PC-9 (cell line): Measurements from ENCODE around the gene KPNA5. TPM values are rescaled to one million over a fixed set of nuclear protein-coding genes. Genes with fewer than 3 reads are reported as not detected.

Experiments used
- BruUV-seq: library from RNA; stranded (reverse); fragments of 400-500 nt; replicated peaks from 2 replicates; lab custom pipeline; 2021; lab: Mats Ljungman, UMichigan
- CTCF ChIA-PET: fragments of 300-600 bp; sonication (Branson Sonifier 250); formaldehyde crosslinking; loops from one replicate; lab custom pipeline; 2022; ENCODE audit warnings: antibody characterized with exemption; lab: Charles Lee
- POLR2A ChIA-PET: fragments of 300-600 bp; sonication (Branson Sonifier 250); formaldehyde crosslinking; loops from one replicate; lab custom pipeline; 2022; ENCODE audit warnings: antibody characterized with exemption; ENCODE audit not compliant: unreplicated experiment; lab: Charles Lee
- DNase-seq, 2 experiments: peaks; one replicate each; pipeline versions ENCODE4 v3.0.0 to v3.0.0-alpha.2; 2015 to 2022; ENCODE audit warnings: mixed read lengths in 1 of 2
- H2AFZ ChIP-seq: fragments of 200-600 bp; sonication (generic); 2 replicates; pipeline ENCODE4 v1.8.1; 2017; ENCODE audit warnings: antibody characterized with exemption
- H3F3A ChIP-seq: fragments of 200-600 bp; sonication (generic); 2 replicates; pipeline ENCODE4 v1.8.1; 2017; ENCODE audit warnings: antibody characterized with exemption, mild to moderate bottlenecking, low read depth; ENCODE audit not compliant: insufficient read depth
- H3K27ac ChIP-seq: fragments of 200-600 bp; sonication (generic); 2 replicates; pipeline ENCODE4 v1.6.1; 2016; ENCODE audit warnings: mixed run types
- H3K27me3 ChIP-seq: fragments of 200-600 bp; sonication (generic); 2 replicates; pipeline ENCODE4 v1.6.1; 2016; ENCODE audit warnings: low read depth, mixed run types; ENCODE audit not compliant: insufficient read depth
- H3K36me3 ChIP-seq: fragments of 200-600 bp; sonication (generic); 2 replicates; pipeline ENCODE4 v1.6.1; 2016; ENCODE audit warnings: low read depth, mixed run types
- H3K4me1 ChIP-seq: fragments of 200-600 bp; sonication (generic); replicated peaks from 2 replicates; pipeline ENCODE4 v1.6.1; 2016; ENCODE audit warnings: mixed run types; ENCODE audit not compliant: insufficient read depth
- H3K4me2 ChIP-seq: fragments of 200-600 bp; sonication (generic); 2 replicates; pipeline ENCODE4 v1.6.1; 2017; ENCODE audit warnings: mixed run types
- H3K4me3 ChIP-seq: fragments of 200-600 bp; sonication (generic); 2 replicates; pipeline ENCODE4 v1.6.1; 2016; ENCODE audit warnings: mixed run types
- H3K79me2 ChIP-seq: fragments of 200-600 bp; sonication (generic); 2 replicates; pipeline ENCODE4 v1.6.1; 2017; ENCODE audit warnings: low read depth, mixed run types
- H3K9me2 ChIP-seq: fragments of 200-600 bp; sonication (generic); 2 replicates; pipeline ENCODE4 v1.8.1; 2017; ENCODE audit warnings: mild to moderate bottlenecking; ENCODE audit not compliant: insufficient read depth
- H3K9me3 ChIP-seq: fragments of 200-600 bp; sonication (generic); 2 replicates; pipeline ENCODE4 v1.8.1; 2016; ENCODE audit warnings: low read depth; ENCODE audit not compliant: insufficient read depth
- H4K20me1 ChIP-seq: fragments of 200-600 bp; sonication (generic); 2 replicates; pipeline ENCODE4 v1.8.1; 2017; ENCODE audit not compliant: insufficient read depth
- CTCF ChIP-seq: fragments of 200-600 bp; sonication (generic); conservative IDR thresholded peaks from 2 replicates; pipeline ENCODE4 v1.6.1; 2017; ENCODE audit warnings: mixed run types, antibody characterized with exemption, mild to moderate bottlenecking, moderate library complexity
- EZH2 ChIP-seq: fragments of 200-600 bp; sonication (generic); IDR thresholded peaks from 2 replicates; pipeline ENCODE4 v1.8.0; 2017; ENCODE audit warnings: antibody characterized with exemption, low read depth
- intact Hi-C: fragments of 100-400 bp; cut with micrococcal nuclease; formaldehyde crosslinking; loops from one replicate; pipeline ENCODE4 v1.10.0; 2022; ENCODE audit not compliant: unreplicated experiment
- total RNA-seq: library from RNA; stranded (reverse); gene quantifications from 2 replicates; pipeline ENCODE4 v1.2.3, GENCODE V29; 2021

KPNA5 gene
- total RNA-seq, 1 experiment from 2014 or later, result 6.6 TPM

- BruUV-seq, result no TSS peak
- CTCF ChIA-PET, result no interaction called here
Measured at GRCh38 chr6:116745176-116745575, 64.2 kb downstream of the KPNA5 start.

GRCh38 chr6:116761779-116762178, 80.8 kb downstream of the KPNA5 start:
- Histone ChIP-seq H3K4me2 (no peak overlapping the region), H3K4me3 (no peak overlapping the region), H3K79me2 (no peaks in the 10 kb centered on the region), H3K27ac (no peak overlapping the region), H3K9me2 (no peaks in the 10 kb centered on the region), H4K20me1 (no peaks in the 10 kb centered on the region), H3K27me3 (no peaks in the 10 kb centered on the region), H2AFZ (no peak overlapping the region), H3K36me3 (no peaks in the 10 kb centered on the region), H3K9me3 (no peaks in the 10 kb centered on the region), H3K4me1 (no peaks in the 10 kb centered on the region), H3F3A (no peaks in the 10 kb centered on the region)
- no peak for DNase-seq
- CTCF ChIA-PET, result no interaction called here
- POLR2A ChIA-PET, result no interaction called here
- BruUV-seq, result no TSS peak
- intact Hi-C loops, result no loop called here
- no peak for TF ChIP-seq EZH2
- TF ChIP-seq CTCF, result no peak

More at GRCh38 chr6:116745176-116745575, 64.2 kb downstream of the KPNA5 start:
- Histone ChIP-seq H3K27me3 (no peaks in the 10 kb centered on the region), H3K9me2 (no peaks in the 10 kb centered on the region; the same call in 1 of the 2 replicates), H2AFZ (no peak overlapping the region), H3K9me3 (no peaks in the 10 kb centered on the region), H3K79me2 (no peaks in the 10 kb centered on the region), H3K4me3 (no peak overlapping the region), H3K4me2 (no peak overlapping the region), H3F3A (no peaks in the 10 kb centered on the region), H3K36me3 (no peaks in the 10 kb centered on the region), H4K20me1 (no peaks in the 10 kb centered on the region), H3K27ac (no peak overlapping the region), H3K4me1 (no peaks in the 10 kb centered on the region)
- POLR2A ChIA-PET, result no interaction called here
- TF ChIP-seq EZH2, result no peak
- TF ChIP-seq CTCF, result no peak
- no peak for DNase-seq
- intact Hi-C loops, result no loop called here

- Histone ChIP-seq H3K27ac (no peak overlapping the region), H3K4me3 (no peak overlapping the region), H3K9me3 (no peaks in the 10 kb centered on the region), H3K27me3 (no peaks in the 10 kb centered on the region), H3K4me2 (no peak overlapping the region), H3K4me1 (no peaks in the 10 kb centered on the region), H3K9me2 (no peaks in the 10 kb centered on the region), H2AFZ (no peak overlapping the region), H3F3A (no peaks in the 10 kb centered on the region), H3K36me3 (no peaks in the 10 kb centered on the region), H4K20me1 (no peaks in the 10 kb centered on the region), H3K79me2 (no peaks in the 10 kb centered on the region)
- no peak for TF ChIP-seq CTCF
- no peak for TF ChIP-seq EZH2
- intact Hi-C loops, result no loop called here
- ChIA-PET POLR2A (no interaction called here), CTCF (no interaction called here)
- BruUV-seq, result no TSS peak
- no peak for DNase-seq
Measured at GRCh38 chr6:116762235-116762634, 81.2 kb downstream of the KPNA5 start.
